Fibroblast of lung (primary cell): ENCODE measurements around the gene PLLP. TPM values are rescaled to one million over a fixed set of nuclear protein-coding genes. Genes with fewer than 3 reads are reported as not detected.
A peak's percentile ranks its signal among the peaks of the same experiment; 100 is the strongest.

Source experiments
- DNase-seq, 2 donors: peaks; one replicate each; pipeline versions ENCODE4 v3.0.0 to v3.0.0-alpha.2; 2010; ENCODE audit warnings: low read depth in 2 of 2
- H2AFZ ChIP-seq: 2 replicates; pipeline ENCODE4 v1.5.1; 2012; ENCODE audit warnings: low read length, control low read depth, inconsistent platforms
- H3K27ac ChIP-seq: 2 replicates; pipeline ENCODE4 v1.5.1; 2011; ENCODE audit warnings: low read length, control low read depth; ENCODE audit not compliant: insufficient read depth
- H3K27me3 ChIP-seq: 2 replicates; pipeline ENCODE4 v1.5.1; 2011; ENCODE audit warnings: mild to moderate bottlenecking, low read length; ENCODE audit not compliant: control insufficient read depth, insufficient read depth
- H3K36me3 ChIP-seq: 2 replicates; pipeline ENCODE4 v1.5.1; 2011; ENCODE audit warnings: low read length; ENCODE audit not compliant: control insufficient read depth, insufficient read depth
- H3K4me1 ChIP-seq: 2 replicates; pipeline ENCODE4 v1.5.1; 2011; ENCODE audit warnings: low read length; ENCODE audit not compliant: control insufficient read depth, insufficient read depth; ENCODE audit errors: extremely low read depth
- H3K4me2 ChIP-seq: 2 replicates; pipeline ENCODE4 v1.5.1; 2011; ENCODE audit warnings: low read length, control low read depth; ENCODE audit not compliant: insufficient read depth; ENCODE audit errors: extremely low read depth
- H3K4me3 ChIP-seq, 4 experiments: fragments of 200-600 bp in 1 of 4; sonication (generic) in 1 of 4; replicated peaks in 1 of 4; 2 replicates each; pipeline ENCODE4 v1.5.1; 2011 to 2016; ENCODE audit warnings: low read length in 4 of 4, low read depth in 3 of 4, mild to moderate bottlenecking in 3 of 4, control low read depth in 2 of 4, inconsistent platforms in 1 of 4, mixed read lengths in 1 of 4; ENCODE audit not compliant: insufficient read depth in 1 of 4; ENCODE audit errors: control extremely low read depth in 1 of 4
- H3K79me2 ChIP-seq: 2 replicates; pipeline ENCODE4 v1.5.1; 2012; ENCODE audit warnings: mild to moderate bottlenecking, low read length, inconsistent platforms; ENCODE audit not compliant: control insufficient read depth, insufficient read depth
- H3K9ac ChIP-seq: 2 replicates; pipeline ENCODE4 v1.5.1; 2011; ENCODE audit warnings: mild to moderate bottlenecking, low read length, control low read depth; ENCODE audit not compliant: insufficient read depth
- H3K9me3 ChIP-seq: 2 replicates; pipeline ENCODE4 v1.5.1; 2012; ENCODE audit warnings: low read depth, low read length; ENCODE audit not compliant: control insufficient read depth, insufficient read depth
- H4K20me1 ChIP-seq: 2 replicates; pipeline ENCODE4 v1.5.1; 2011; ENCODE audit warnings: low read length; ENCODE audit not compliant: control insufficient read depth, insufficient read depth; ENCODE audit errors: extremely low read depth
- EZH2 ChIP-seq: IDR thresholded peaks from 2 replicates; pipeline ENCODE4 v1.5.1; 2012; ENCODE audit warnings: low read length, control low read depth, mild to moderate bottlenecking; ENCODE audit errors: missing control alignments
- polyA plus RNA-seq, 2 donors: library from polyadenylated mRNA; depleted of rRNA in 1 of 2; stranded (reverse) in 1 of 2; unstranded in 1 of 2; fragments of >200 nt; gene quantifications; 2 replicates each; pipeline ENCODE4 v1.2.1, GENCODE V29; 2011 to 2012; ENCODE audit warnings: missing spikeins in 1 of 2
- total RNA-seq: library from RNA; depleted of rRNA; stranded (reverse); fragments of >200 nt; gene quantifications from 2 replicates; pipeline ENCODE4 v1.2.1, GENCODE V29; 2014
- TF ChIP-seq, protein P1 (sequence below), 2 donors: IDR thresholded peaks in 1 of 2; conservative IDR thresholded peaks in 1 of 2; 1 replicate in 1 of 2; 2 replicates in 1 of 2; pipeline ENCODE4 v1.5.1; 2011 to 2012; ENCODE audit warnings: low read length in 2 of 2, control low read depth in 1 of 2, inconsistent platforms in 1 of 2, low read depth in 1 of 2, mild to moderate bottlenecking in 1 of 2

PLLP gene
- total and polyA plus RNA-seq, 2 donors (not counting 1 experiment from before 2014, with no cell fraction given), result 0.05 TPM; not detected in 1

DNA sequence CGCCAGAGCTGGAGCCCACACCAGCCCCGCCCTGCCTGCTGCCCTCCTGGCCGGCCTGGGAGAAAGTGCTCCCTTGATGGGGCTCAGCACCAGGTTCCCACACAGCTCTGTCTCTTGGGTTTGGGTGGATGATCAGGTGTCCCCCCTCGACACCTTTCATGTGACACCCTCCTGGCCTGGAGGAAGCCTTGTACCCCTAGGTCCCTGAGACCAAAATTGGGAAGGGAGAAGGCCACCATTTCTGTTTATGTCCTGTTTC, 19.4 kb upstream of the PLLP start:
- no peak overlapping the region for H3K27ac ChIP-seq
- no peak overlapping the region for H3K9ac ChIP-seq
- no peaks in the 10 kb centered on the region for H4K20me1 ChIP-seq
- TF ChIP-seq, protein P1, sequence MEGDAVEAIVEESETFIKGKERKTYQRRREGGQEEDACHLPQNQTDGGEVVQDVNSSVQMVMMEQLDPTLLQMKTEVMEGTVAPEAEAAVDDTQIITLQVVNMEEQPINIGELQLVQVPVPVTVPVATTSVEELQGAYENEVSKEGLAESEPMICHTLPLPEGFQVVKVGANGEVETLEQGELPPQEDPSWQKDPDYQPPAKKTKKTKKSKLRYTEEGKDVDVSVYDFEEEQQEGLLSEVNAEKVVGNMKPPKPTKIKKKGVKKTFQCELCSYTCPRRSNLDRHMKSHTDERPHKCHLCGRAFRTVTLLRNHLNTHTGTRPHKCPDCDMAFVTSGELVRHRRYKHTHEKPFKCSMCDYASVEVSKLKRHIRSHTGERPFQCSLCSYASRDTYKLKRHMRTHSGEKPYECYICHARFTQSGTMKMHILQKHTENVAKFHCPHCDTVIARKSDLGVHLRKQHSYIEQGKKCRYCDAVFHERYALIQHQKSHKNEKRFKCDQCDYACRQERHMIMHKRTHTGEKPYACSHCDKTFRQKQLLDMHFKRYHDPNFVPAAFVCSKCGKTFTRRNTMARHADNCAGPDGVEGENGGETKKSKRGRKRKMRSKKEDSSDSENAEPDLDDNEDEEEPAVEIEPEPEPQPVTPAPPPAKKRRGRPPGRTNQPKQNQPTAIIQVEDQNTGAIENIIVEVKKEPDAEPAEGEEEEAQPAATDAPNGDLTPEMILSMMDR (conservative IDR thresholded peaks at IDR 0.05 in 1 of 2, IDR thresholded peaks at IDR 0.05 in 1 of 2; ENCODE audit: low read depth in 1 of 2, low read length in 2 of 2), result no peak
- TF ChIP-seq EZH2, result peak; percentile 26
- H3K4me3 ChIP-seq, result no peak overlapping the region
- H2AFZ ChIP-seq, result no peak overlapping the region
- no peaks in the 10 kb centered on the region for H3K79me2 ChIP-seq
- H3K4me2 ChIP-seq, result no peak overlapping the region
- DNase-seq, result no peak
- peaks cover 6% of the 10 kb centered on the region for H3K27me3 ChIP-seq
- no peaks in the 10 kb centered on the region for H3K9me3 ChIP-seq
- H3K36me3 ChIP-seq, result no peaks in the 10 kb centered on the region
- H3K4me1 ChIP-seq, result peaks cover 2% of the 10 kb centered on the region

DNA sequence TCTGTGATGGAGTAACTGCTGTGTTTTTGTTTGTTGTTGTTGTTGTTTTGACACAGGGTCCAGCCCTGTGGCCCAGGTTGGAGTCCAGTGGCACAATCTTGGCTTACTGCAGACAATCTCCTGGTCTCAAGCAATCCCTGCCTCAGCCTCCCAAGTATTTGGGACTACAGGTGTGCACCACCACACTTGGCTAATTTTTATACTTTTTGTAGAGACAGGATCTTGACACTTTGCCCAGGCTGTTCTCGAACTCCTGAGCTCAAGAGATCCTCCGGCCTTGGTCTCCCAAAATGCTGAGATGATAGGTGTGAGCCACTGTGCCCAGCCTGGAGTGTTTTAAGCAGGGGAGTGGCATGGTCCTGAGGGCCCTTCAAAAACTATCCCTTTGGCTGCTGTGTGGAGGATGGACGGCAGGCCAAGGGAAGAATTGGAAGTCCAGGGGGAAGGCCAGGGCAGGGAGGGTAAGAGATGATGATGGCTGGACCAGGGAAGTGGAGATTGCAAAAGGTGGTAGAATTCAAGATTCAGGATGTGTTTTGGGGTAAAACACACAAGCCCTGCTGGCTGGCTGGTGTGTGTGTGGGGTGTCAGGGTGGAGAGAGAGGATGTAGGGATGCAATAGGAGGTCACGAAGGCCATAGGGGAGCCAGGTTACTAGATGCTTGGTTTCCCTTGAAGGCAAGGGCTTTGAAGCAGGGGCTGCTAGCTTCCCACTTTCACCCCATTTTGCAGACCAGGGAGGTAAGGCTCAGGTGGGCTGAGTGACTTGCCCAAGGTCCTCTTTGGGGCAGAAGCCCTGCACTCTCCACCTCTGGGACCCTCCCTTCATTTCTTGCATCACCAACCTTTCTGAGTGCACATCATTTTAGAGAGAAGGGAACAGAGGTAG, 18.8 kb upstream of the PLLP start:
- TF ChIP-seq, protein P1 (conservative IDR thresholded peaks at IDR 0.05 in 1 of 2, IDR thresholded peaks at IDR 0.05 in 1 of 2; ENCODE audit: low read depth in 1 of 2, low read length in 2 of 2), result no peak
- Histone ChIP-seq H3K9ac (no peak overlapping the region), H3K4me1 (peaks cover 2% of the 10 kb centered on the region), H3K79me2 (no peaks in the 10 kb centered on the region), H3K9me3 (no peaks in the 10 kb centered on the region), H3K4me3 (no peak overlapping the region), H3K27ac (no peak overlapping the region), H3K4me2 (no peak overlapping the region), H4K20me1 (no peaks in the 10 kb centered on the region), H3K36me3 (no peaks in the 10 kb centered on the region), H3K27me3 (peaks cover 6% of the 10 kb centered on the region), H2AFZ (no peak overlapping the region)
- DNase-seq, result no peak

DNA sequence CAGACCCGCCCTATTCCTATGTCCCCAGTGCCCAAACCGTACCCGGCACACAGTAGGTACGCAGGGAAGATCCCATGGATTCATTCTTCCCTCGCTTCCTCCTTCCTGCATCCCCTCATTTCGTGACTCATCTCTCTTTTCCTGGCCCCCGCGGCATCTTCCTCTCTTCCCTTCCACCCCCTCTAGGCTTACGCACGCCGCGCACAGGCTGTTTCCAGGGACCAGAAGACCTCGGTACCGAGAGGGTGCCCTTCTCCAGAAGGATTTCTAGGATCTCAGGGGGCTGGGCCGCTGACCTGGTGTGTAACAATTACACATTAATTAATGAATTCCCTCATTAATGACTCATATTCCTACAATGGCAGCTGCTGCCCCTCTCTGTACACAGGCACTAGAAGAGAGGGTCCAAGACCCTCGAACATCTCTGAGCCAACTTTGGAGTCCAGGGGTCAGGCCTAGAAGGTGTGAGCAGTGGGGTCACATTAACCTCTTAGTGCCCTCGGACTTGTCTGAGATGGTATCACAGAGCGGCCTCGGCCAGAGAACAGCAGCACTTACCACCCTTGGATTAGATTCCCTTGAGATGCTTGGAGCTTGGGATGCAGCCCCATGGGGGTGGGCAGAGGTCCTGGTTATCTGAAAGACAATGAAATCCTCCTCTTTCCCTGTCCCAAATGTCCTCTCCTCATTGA, 16.8 kb upstream of the PLLP start:
- no peak for TF ChIP-seq EZH2
- TF ChIP-seq, protein P1 (conservative IDR thresholded peaks at IDR 0.05 in 1 of 2, IDR thresholded peaks at IDR 0.05 in 1 of 2; ENCODE audit: low read depth in 1 of 2, low read length in 2 of 2), result no peak
- peak overlapping the region; percentile 44 for H3K4me2 ChIP-seq
- H3K4me3 ChIP-seq, result peak overlapping the region in 1 of 4 experiments; percentile 26

More for the DNA sequence above, 16.8 kb upstream of the PLLP start:
- Histone ChIP-seq H4K20me1 (no peaks in the 10 kb centered on the region), H3K9me3 (no peaks in the 10 kb centered on the region), H3K27me3 (peaks cover 2% of the 10 kb centered on the region), H2AFZ (no peak overlapping the region), H3K4me1 (peaks cover 2% of the 10 kb centered on the region), H3K79me2 (no peaks in the 10 kb centered on the region), H3K9ac (no peak overlapping the region), H3K27ac (no peak overlapping the region), H3K36me3 (no peaks in the 10 kb centered on the region)
- no peak for DNase-seq
